SK-N-SH treated with all-trans-retinoic acid at 6 μM for 48 hours (cell line): ENCODE data around the gene ARHGAP15.

Experiments
- PATZ1 ChIP-seq: fragments of 250-450 bp; sonication (Bioruptor Pico); IDR thresholded peaks from 2 replicates; pipeline ENCODE4 v1.8.0; 2020; ENCODE audit warnings: mild to moderate bottlenecking, moderate library complexity, borderline replicate concordance
- ZC3H10 ChIP-seq: fragments of 250-450 bp; sonication (Bioruptor Pico); IDR thresholded peaks from 2 replicates; pipeline ENCODE4 v1.5.1; 2021; ENCODE audit warnings: mild to moderate bottlenecking, moderate library complexity
- ZNF565 ChIP-seq: fragments of 450-650 bp; formaldehyde crosslinking; conservative IDR thresholded peaks from 2 replicates; pipeline ENCODE4 v1.5.0; 2020; ENCODE audit warnings: low read depth, mild to moderate bottlenecking, moderate library complexity

- TF ChIP-seq PATZ1 (CRISPR knock-in tag) (no peak), ZNF565 (CRISPR knock-in tag) (no peak), ZC3H10 (CRISPR knock-in tag) (no peak)
Measured at GRCh38 chr2:143802242-143802641, 673.0 kb downstream of the ARHGAP15 start.
